Transverse colon (tissue), 4 donors: ENCODE results near the gene RTN4. TPM values are rescaled to one million over a fixed set of nuclear protein-coding genes. Genes with fewer than 3 reads are reported as not detected.
A peak's percentile ranks its signal among the peaks of the same experiment; 100 is the strongest.
"Not testable (repeated sequence)": the region's sequence is repeated elsewhere in the genome, so short reads cannot be mapped to it uniquely, and the experiment has no call there.

ENCODE experiments used
- DNase-seq: peaks from one replicate; pipeline ENCODE4 v3.0.0-alpha.2; 2019
- H3K27ac ChIP-seq, 4 donors: fragments of 200-600 bp; sonication (generic); 2 replicates each; pipeline ENCODE4 v1.5.1; 2016 to 2018; ENCODE audit warnings: inconsistent platforms in 4 of 4
- H3K27me3 ChIP-seq: fragments of 200-600 bp; sonication (generic); 2 replicates; pipeline ENCODE4 v1.5.1; 2017; ENCODE audit warnings: inconsistent platforms
- H3K36me3 ChIP-seq, 4 donors: fragments of 200-600 bp; sonication (generic); 2 replicates each; pipeline ENCODE4 v1.5.1; 2017 to 2019; ENCODE audit warnings: inconsistent platforms in 4 of 4
- H3K4me1 ChIP-seq, 4 donors: fragments of 200-600 bp; sonication (generic); 2 replicates each; pipeline ENCODE4 v1.5.1; 2017 to 2020; ENCODE audit warnings: inconsistent platforms in 4 of 4
- H3K4me3 ChIP-seq, 4 donors: fragments of 200-600 bp; sonication (generic); 1 replicate in 1 of 4; 2 replicates in 3 of 4; pipeline versions ENCODE4 v1.5.1 to v1.6.1; 2017 to 2019; ENCODE audit warnings: inconsistent platforms in 4 of 4
- H3K9me3 ChIP-seq, 2 donors: fragments of 200-600 bp; sonication (generic); 2 replicates each; pipeline ENCODE4 v1.5.1; 2017 to 2019; ENCODE audit warnings: inconsistent platforms in 2 of 2
- CTCF ChIP-seq, 5 experiments: fragments of 200-600 bp in 3 of 5; fragments of 450-650 bp in 2 of 5; sonication (generic) in 3 of 5; IDR thresholded peaks; 1 replicate in 2 of 5; 2 replicates in 3 of 5; pipeline ENCODE4 v1.5.1; 2016 to 2017; ENCODE audit warnings: antibody characterized with exemption in 5 of 5, inconsistent platforms in 3 of 5, mild to moderate bottlenecking in 2 of 5, moderate library complexity in 1 of 5
- EP300 ChIP-seq: sonication (generic); formaldehyde crosslinking; IDR thresholded peaks from one replicate; pipeline ENCODE4 v1.6.1; 2017; ENCODE audit warnings: antibody characterized with exemption, low read depth
- POLR2A ChIP-seq: fragments of 450-650 bp; IDR thresholded peaks from one replicate; pipeline ENCODE4 v1.6.1; 2016; ENCODE audit warnings: antibody characterized with exemption, mild to moderate bottlenecking, moderate library complexity
- POLR2AphosphoS5 ChIP-seq, 3 donors: sonication (generic); formaldehyde crosslinking; IDR thresholded peaks; one replicate each; pipeline ENCODE4 v1.6.1; 2016; ENCODE audit warnings: antibody characterized with exemption in 3 of 3
- WGBS, 2 donors: methylation state at CpG; one replicate each; pipeline ENCODE4 v1.1.5; 2018; ENCODE audit warnings: low coverage in 1 of 2; 5-methylcytosine and 5-hydroxymethylcytosine counted together
- in situ Hi-C, 4 donors: fragments of 200-750 bp; cut with MboI; loops; one replicate each; pipeline versions ENCODE4 v1.15.0 to v1.15.1; 2017; ENCODE audit warnings: low sequenced_read_pairs in 3 of 4, low pct_ligation_motif_present in 1 of 4, low pct_unique_long_range_greater_than_20kb in 1 of 4
- intact Hi-C: fragments of 100-400 bp; cut with DNase I; formaldehyde crosslinking; loops from one replicate; pipeline ENCODE4 v1.15.1; 2023; ENCODE audit warnings: low total_unique reads
- total RNA-seq, 4 donors: library from RNA; depleted of rRNA; stranded (reverse); fragments of >200 nt; gene quantifications; one replicate each; pipeline ENCODE4 v1.1.0, GENCODE V29; 2016

Gene RTN4
- total RNA-seq, 4 donors from 2014 or later: 82.2 to 212 (median 183) TPM

- no peak for DNase-seq
- H3K9me3 ChIP-seq: no peaks in the 10 kb centered on the region
- no peaks in the 10 kb centered on the region for H3K27me3 ChIP-seq
- peaks cover 16 to 86% (median 47%) of the 10 kb centered on the region in 4 donors for H3K4me1 ChIP-seq
- H3K36me3 ChIP-seq: no peaks in the 10 kb centered on the region
- intact Hi-C loops (no loop called here), in situ Hi-C loops (loop anchor here in 1 of 4 donors (10.0 kb wide), 1 partner anchor 96 kb away; no protein-coding TSS in a partner anchor)
- no peak overlapping the region for H3K27ac ChIP-seq
- H3K4me3 ChIP-seq: no peak overlapping the region
- 60 to 71% methylated on average over 4 of the region's 4 CpGs for WGBS, 2 donors
- TF ChIP-seq POLR2AphosphoS5 (IDR thresholded peaks at IDR 0.05) (no peak), CTCF (IDR thresholded peaks at IDR 0.05) (no peak), EP300 (no peak), POLR2A (no peak)
Observed at GRCh38 chr2:55000341-55000740, 49.9 kb downstream of the RTN4 start.

- no peaks in the 10 kb centered on the region for H3K27me3 ChIP-seq
- peaks cover 14 to 84% (median 37%) of the 10 kb centered on the region in 4 donors for H3K4me1 ChIP-seq
- no peak for DNase-seq
- H3K27ac ChIP-seq: peak overlapping the region in 1 of 4 donors; percentile 8
- no peak overlapping the region for H3K4me3 ChIP-seq
- intact Hi-C loops (no loop called here), in situ Hi-C loops (no loop called here)
- no peaks in the 10 kb centered on the region for H3K36me3 ChIP-seq
- TF ChIP-seq POLR2A (no peak), POLR2AphosphoS5 (IDR thresholded peaks at IDR 0.05) (no peak), CTCF (IDR thresholded peaks at IDR 0.05) (no peak)
- 32 to 33% methylated on average over 2 to 3 of the region's 3 CpGs for WGBS, 2 donors
- H3K9me3 ChIP-seq: no peaks in the 10 kb centered on the region
Observed at GRCh38 chr2:54999182-54999581, 51.1 kb downstream of the RTN4 start.

- no peak overlapping the region for H3K27ac ChIP-seq
- H3K27me3 ChIP-seq: no peaks in the 10 kb centered on the region
- no peaks in the 10 kb centered on the region for H3K36me3 ChIP-seq
- in situ Hi-C loops (no loop called here), intact Hi-C loops (no loop called here)
- H3K4me3 ChIP-seq: no peak overlapping the region
- DNase-seq: no peak
- H3K9me3 ChIP-seq: no peaks in the 10 kb centered on the region
- 80 to 97% methylated on average over 1 of the region's 1 CpG for WGBS, 2 donors
- TF ChIP-seq CTCF (IDR thresholded peaks at IDR 0.05): no peak
- no peak for TF ChIP-seq POLR2AphosphoS5 (IDR thresholded peaks at IDR 0.05)
- no peak for TF ChIP-seq POLR2A
- no peak for TF ChIP-seq EP300
- H3K4me1 ChIP-seq: peaks cover 14 to 83% (median 33%) of the 10 kb centered on the region in 4 donors
Observed at GRCh38 chr2:54997826-54998225, 52.4 kb downstream of the RTN4 start.

- no peaks in the 10 kb centered on the region for H3K9me3 ChIP-seq
- in situ Hi-C loops: no loop called here
- H3K36me3 ChIP-seq: no peaks in the 10 kb centered on the region
- H3K4me1 ChIP-seq: peaks cover 14 to 66% (median 26%) of the 10 kb centered on the region in 4 donors
- no peak for TF ChIP-seq CTCF (IDR thresholded peaks at IDR 0.05)
- TF ChIP-seq POLR2A: no peak
- no peak for TF ChIP-seq EP300
- no peak for TF ChIP-seq POLR2AphosphoS5 (IDR thresholded peaks at IDR 0.05)
- no peak overlapping the region for H3K27ac ChIP-seq
- no peak for DNase-seq
- intact Hi-C loops: no loop called here
- H3K4me3 ChIP-seq: no peak overlapping the region
- 84 to 90% methylated on average over 3 of the region's 3 CpGs for WGBS, 2 donors
- H3K27me3 ChIP-seq: no peaks in the 10 kb centered on the region
Observed at GRCh38 chr2:54995553-54995952, 54.7 kb downstream of the RTN4 start.

GRCh38 chr2:54990694-54991093 is 59.6 kb downstream of the RTN4 start:
- H3K27ac ChIP-seq, in situ Hi-C loops, DNase-seq, H3K27me3 ChIP-seq, H3K36me3 ChIP-seq, H3K4me3 ChIP-seq, H3K9me3 ChIP-seq, intact Hi-C loops: not testable (repeated sequence)
- H3K4me1 ChIP-seq: peaks cover 0 to 64% (median 6%) of the 10 kb centered on the region in 4 donors
- WGBS, 2 donors: 96% methylated on average over 14 to 19 of the region's 19 CpGs
